Anterior cingulate cortex (tissue), 58 donors: ENCODE measurements around the gene ARL14.
A peak's percentile ranks its signal among the peaks of the same experiment; 100 is the strongest.
"Not testable (repeated sequence)": the region's sequence is repeated elsewhere in the genome, so short reads cannot be mapped to it uniquely, and the experiment has no call there.

Source experiments
- DNase-seq, 58 donors: peaks; one replicate each; lab custom pipeline; 2025; lab: John Stamatoyannopoulos, UW

Gene ARL14

DNA sequence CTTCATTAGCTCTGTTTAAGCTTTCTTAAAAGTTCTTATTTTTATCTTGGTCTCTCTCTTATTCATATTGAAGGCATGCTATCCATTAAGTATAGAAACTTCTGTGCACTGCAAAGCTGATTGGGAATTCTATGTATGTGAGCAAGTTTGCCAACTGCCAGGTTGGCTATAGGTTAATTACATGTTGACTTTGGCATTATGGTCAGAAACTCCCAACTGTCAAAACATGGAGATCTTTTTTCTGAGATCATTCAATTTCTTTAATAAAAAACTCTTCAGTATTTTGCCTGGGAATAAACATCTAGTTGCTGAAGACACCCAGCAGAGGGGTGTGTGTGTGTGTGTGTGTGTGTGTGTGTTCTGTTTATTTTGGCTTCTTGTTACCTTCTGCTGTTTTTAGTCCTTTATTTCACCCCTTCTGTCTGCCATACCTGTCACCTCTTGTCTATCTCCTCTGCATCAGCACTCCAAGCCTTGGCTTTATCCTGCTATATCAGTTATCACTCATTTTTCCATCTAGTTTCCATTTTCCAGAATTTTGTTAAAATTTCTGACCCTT lies 1.3 kb upstream of the ARL14 start:
- no peak for DNase-seq

- DNase-seq, result no peak
Observed at GRCh38 chr3:160677459-160677881, 510 bp downstream of the ARL14 start.

- DNase-seq, result no peak
Observed at GRCh38 chr3:160678292-160678842, 1.4 kb downstream of the ARL14 start.

- DNase-seq, result no peak
Observed at GRCh38 chr3:160684368-160684740, 7.4 kb downstream of the ARL14 start.

GRCh38 chr3:160685144-160685766 lies 8.3 kb downstream of the ARL14 start:
- no peak for DNase-seq

DNA sequence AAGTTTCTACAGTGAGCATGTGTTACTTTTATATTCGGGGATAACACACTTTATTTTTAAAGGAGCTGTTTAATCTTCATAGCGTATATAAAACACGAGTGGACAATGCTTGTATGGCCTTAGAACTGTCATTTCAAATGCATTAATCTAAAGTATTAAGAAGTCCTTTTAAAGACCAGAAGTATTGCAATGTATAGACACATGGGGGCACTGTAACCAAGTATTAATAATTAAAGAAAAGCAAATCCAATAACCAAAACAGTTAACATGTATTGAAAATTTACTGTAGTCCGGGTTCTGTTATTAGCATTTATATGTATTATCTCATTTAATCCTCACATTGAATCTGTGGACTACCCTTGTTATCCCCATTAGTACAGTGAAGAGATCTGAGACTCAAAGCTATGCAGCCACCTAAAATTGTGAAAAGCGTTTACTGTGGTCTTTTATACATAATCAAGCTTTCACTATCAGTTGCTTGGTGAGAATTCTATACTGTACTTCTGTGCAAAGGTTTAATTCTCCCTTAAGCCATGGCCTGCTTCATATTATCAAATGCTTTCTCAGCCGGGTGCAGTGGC lies 10.1 kb downstream of the ARL14 start:
- no peak for DNase-seq

DNA sequence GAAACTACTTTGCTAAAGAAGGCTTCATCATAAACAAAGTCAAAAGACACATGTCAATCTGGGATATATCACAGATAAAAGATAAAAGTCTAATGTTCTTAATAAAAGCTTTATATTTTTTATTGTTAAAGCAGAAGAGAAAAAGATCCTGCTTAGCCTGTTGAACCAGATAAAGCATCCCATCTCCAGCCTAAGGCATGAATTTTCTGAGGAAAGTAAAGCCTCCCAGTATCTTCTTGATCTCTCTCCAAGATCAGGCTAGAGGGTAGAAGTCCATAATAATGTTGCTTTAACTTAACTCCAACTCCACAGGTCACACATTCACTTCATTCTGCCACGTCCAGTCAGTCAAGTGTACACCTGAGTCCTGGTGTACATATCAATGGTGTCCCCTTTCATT lies 14.2 kb downstream of the ARL14 start:
- no peak for DNase-seq

DNA sequence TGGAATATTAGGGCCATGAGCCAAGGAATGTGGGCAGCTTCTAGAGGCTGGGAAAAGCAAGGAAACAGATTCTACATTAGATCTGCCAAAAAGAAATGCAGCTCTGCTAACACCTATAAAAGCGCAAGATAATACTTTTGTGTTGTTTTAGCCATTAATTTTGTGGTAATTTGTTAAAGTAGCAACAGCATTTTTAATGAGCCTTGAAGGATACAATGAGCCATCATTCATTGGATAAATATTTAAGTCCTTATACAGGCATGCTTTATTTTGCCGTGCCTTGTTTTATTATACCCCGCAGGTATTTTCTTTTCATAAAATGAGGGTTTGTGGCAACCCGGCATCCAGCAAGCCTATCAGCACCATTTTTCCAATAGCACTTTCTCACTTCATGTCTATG lies 15.0 kb downstream of the ARL14 start:
- no peak for DNase-seq

GRCh38 chr3:160693191-160693590 lies 16.2 kb downstream of the ARL14 start:
- DNase-seq, result no peak

- DNase-seq, result no peak
Observed at GRCh38 chr3:160694345-160694744, 17.4 kb downstream of the ARL14 start.

DNA sequence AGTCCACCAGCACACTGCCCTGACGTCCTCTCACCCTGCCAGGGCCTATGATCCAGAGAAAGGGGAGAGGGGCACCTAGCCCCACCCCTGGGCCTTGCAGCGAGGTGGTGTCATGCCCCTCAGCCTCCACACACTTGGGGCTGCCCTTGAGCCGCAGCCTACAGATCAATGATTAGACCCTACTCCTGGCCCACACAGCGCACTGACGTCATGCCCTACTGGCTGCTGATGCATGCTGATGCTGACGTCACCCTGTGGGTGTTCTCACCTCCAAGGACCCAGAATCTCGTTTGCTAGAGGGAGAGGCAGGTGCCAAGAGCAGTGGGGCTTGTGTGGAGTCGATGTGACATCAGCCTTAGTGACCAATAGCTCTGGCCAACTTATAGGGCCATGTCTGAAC lies 18.0 kb downstream of the ARL14 start:
- DNase-seq, result no peak

DNA sequence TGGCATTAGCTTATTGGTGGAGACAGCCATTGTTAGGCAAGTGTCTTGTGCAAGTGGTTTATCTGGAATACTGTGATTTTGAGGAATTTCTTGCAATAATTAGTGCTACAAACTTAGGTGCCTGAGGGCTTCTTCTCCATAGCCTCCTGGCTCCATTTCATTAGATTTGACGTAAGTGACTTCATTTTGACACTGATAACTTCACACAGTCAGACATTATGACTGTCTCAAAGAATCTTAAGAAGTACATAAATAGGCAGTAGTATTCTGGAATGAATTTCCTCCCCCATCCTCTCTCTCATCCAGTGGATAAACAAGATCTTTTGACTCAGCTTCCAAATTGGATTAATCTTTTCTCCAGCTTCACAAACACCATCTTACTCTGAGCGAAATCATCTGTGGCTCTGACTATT lies 19.0 kb downstream of the ARL14 start:
- DNase-seq, result no peak

DNA sequence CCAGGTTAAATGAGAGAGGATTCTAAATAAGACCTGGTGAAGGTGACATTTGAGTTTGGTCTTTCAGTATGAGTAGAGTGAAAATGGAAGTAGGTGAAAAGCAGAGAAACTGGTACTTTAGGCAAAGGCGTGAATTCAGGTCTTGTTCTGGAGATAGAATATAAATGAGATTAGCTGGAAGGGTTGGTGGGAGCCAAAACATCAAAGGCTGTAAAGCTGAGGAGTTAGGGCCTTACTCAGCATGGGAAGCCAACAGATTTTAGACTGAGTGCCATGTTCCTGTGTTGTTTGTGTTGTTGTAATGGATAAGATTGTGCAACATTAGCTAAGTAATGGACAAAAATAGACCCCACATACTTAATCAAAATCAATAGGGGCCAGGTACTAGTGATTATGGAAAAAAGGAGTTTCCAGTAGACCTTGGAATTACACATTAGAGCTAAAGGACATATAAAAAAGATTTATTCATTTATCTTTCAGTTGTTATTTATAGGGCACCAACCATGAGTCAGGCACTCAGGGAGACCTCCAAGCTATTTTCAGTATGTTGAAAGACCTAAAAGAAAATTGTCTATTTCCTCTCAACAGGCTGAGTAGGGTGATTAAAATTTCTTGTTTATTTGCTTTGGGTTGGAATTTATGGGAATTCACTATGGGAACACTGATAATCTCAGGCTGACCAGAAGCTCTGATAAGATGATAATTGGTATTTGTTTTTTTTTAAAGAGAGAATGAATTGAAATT lies 20.8 kb downstream of the ARL14 start:
- DNase-seq, result no peak

DNA sequence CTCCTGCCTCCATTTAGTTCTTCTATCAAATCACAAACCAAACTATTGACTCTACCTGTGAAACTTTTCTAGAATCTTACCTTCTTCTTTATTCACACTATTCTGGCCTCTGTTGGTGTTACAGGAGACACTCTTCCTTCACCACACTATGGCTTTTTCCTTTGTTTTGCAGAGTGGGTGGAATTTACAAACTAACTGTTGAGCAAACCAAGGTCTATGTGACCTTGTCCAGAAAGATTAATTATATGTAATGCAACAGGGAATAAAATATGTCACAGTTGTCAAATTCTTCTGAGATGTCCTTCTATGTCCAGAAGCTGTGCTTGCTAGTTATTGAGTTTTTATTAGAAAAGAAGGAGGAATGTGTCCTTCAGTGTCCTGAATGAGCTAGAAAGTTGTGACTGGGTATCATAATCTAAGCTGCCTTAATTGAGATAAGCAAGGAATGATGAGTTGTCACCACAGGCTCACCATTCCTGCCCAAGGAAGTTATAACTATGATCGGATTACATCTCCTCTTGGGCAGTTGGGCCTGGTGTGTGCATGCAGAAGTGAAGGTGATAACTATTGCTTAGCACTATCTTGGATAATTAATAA lies 21.7 kb downstream of the ARL14 start:
- no peak for DNase-seq

GRCh38 chr3:160701490-160701889 lies 24.5 kb downstream of the ARL14 start:
- DNase-seq, result no peak

- DNase-seq, result no peak
Observed at GRCh38 chr3:160702290-160702689, 25.3 kb downstream of the ARL14 start.

DNA sequence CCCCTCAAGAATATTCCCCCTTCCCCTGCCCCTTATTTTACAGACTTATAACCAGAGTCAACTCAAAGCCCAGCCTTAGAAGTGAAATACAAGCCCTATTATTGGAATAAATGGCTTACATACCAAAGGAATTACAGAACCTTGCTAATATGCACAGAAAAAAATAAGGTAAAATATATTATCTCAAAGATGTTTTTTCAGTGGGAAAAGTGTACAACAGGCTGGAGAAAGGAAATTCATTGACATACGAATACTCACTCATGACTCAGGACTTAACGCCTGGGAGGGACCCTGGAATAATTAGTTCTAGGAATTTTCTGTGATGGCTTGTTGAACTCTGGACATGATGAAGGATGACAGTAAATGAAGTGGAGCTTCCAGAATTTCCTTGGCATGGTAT lies 27.0 kb downstream of the ARL14 start:
- DNase-seq, result no peak

GRCh38 chr3:160707187-160707794 lies 30.3 kb downstream of the ARL14 start:
- DNase-seq, result peak in 36 of 58 donors; percentile 0 to 74 (median 10)

GRCh38 chr3:160709477-160710182 lies 32.7 kb downstream of the ARL14 start:
- no peak for DNase-seq

- not testable (repeated sequence) for DNase-seq
Observed at GRCh38 chr3:160713144-160713543, 36.2 kb downstream of the ARL14 start.
